K562 (cell line): Measurements from ENCODE around the gene EEF1AKMT1. TPM values are rescaled to one million over a fixed set of nuclear protein-coding genes. Genes with fewer than 3 reads are reported as not detected.

Experiments
- ATAC-seq: fragments of 200-7000 bp; cut with Tn5 transposase; 3 replicates; pipeline ENCODE4 v1.9.1; 2020; ENCODE audit warnings: moderate library complexity
- BruUV-seq: library from RNA; stranded (reverse); fragments of 400-500 nt; replicated peaks from 2 replicates; lab custom pipeline; 2021; lab: Mats Ljungman, UMichigan
- CTCF ChIA-PET: fragments of 300-600 bp; formaldehyde crosslinking; extraction: SDS; loops from one replicate; lab custom pipeline; 2021; ENCODE audit warnings: low intra/inter-chr PET ratio; lab: Yijun Ruan, JAX
- POLR2A ChIA-PET: fragments of 300-600, 350-650 bp; sonication (Branson Sonifier 250); formaldehyde crosslinking; extraction: SDS; loops from one replicate; lab custom pipeline; 2021; ENCODE audit warnings: antibody characterized with exemption, inconsistent platforms; lab: Yijun Ruan, JAX
- DNase-seq, 4 experiments: peaks; one replicate each; pipeline versions ENCODE4 v3.0.0 to v3.0.0-alpha.2; 2011 to 2018; ENCODE audit warnings: low spot score in 3 of 4, mixed read lengths in 3 of 4; ENCODE audit errors: extremely low read depth in 1 of 4
- FAIRE-seq: peaks from 2 replicates; lab custom pipeline; 2011; peaks lifted over from hg19 to GRCh38; lab: Jason Lieb, UNC
- H2AFZ ChIP-seq: 2 replicates; pipeline ENCODE4 v1.6.0; 2011; ENCODE audit warnings: low read depth, low read length, control low read depth, inconsistent platforms
- H3K27ac ChIP-seq: fragments of 200-600 bp; 3 replicates; pipeline ENCODE4 v1.8.0; 2011; ENCODE audit warnings: low read depth, mild to moderate bottlenecking, control low read depth, inconsistent platforms, low read length, moderate library complexity, mixed read lengths; ENCODE audit errors: extremely low read depth
- H3K27me3 ChIP-seq, 2 experiments: fragments of 300-600 bp in 1 of 2; 2 replicates in 1 of 2; 3 replicates in 1 of 2; pipeline versions ENCODE4 v1.6.0 to v1.8.0; 2011; ENCODE audit warnings: inconsistent platforms in 2 of 2, low read length in 2 of 2, mild to moderate bottlenecking in 1 of 2, mixed read lengths in 1 of 2, moderate library complexity in 1 of 2; ENCODE audit not compliant: control insufficient read depth in 2 of 2, insufficient read depth in 2 of 2
- H3K36me3 ChIP-seq: fragments of 300-600 bp; 3 replicates; pipeline ENCODE4 v1.8.0; 2011; ENCODE audit warnings: mild to moderate bottlenecking, low read length, inconsistent platforms; ENCODE audit not compliant: control insufficient read depth, insufficient read depth
- H3K4me1 ChIP-seq, 2 experiments: fragments of 200-600 bp in 1 of 2; replicated peaks in 1 of 2; 2 replicates in 1 of 2; 3 replicates in 1 of 2; pipeline versions ENCODE4 v1.5.1 to v1.8.0; 2011; ENCODE audit warnings: inconsistent platforms in 2 of 2, low read length in 2 of 2, mild to moderate bottlenecking in 1 of 2, mixed read lengths in 1 of 2, moderate library complexity in 1 of 2; ENCODE audit not compliant: control insufficient read depth in 2 of 2, insufficient read depth in 2 of 2
- H3K4me2 ChIP-seq: 2 replicates; pipeline ENCODE4 v1.6.1; 2011; ENCODE audit warnings: low read length, control low read depth, inconsistent platforms, mixed read lengths; ENCODE audit not compliant: insufficient read depth
- H3K4me3 ChIP-seq: fragments of 200-600 bp; sonication (generic), shearing (Covaris generic); 2 replicates; pipeline ENCODE4 v1.5.1; 2016; ENCODE audit warnings: control low read depth, inconsistent platforms
- H3K79me2 ChIP-seq: fragments of 200-600 bp; 3 replicates; pipeline ENCODE4 v1.8.0; 2011; ENCODE audit warnings: low read length, inconsistent platforms; ENCODE audit not compliant: control insufficient read depth, insufficient read depth
- H3K9ac ChIP-seq, 2 experiments: 2 replicates each; pipeline versions ENCODE4 v1.6.0 to v1.6.1; 2011; ENCODE audit warnings: low read depth in 2 of 2, low read length in 2 of 2, control low read depth in 1 of 2, inconsistent platforms in 1 of 2, mild to moderate bottlenecking in 1 of 2, mixed read lengths in 1 of 2; ENCODE audit not compliant: insufficient read depth in 1 of 2
- H3K9me1 ChIP-seq: one replicate; pipeline ENCODE4 v1.6.0; 2011; ENCODE audit warnings: inconsistent platforms, mild to moderate bottlenecking, low read length, moderate library complexity; ENCODE audit not compliant: control insufficient read depth, insufficient read depth
- H3K9me3 ChIP-seq: replicated peaks from 2 replicates; pipeline ENCODE4 v1.5.1; 2011; ENCODE audit warnings: low read depth, low read length, inconsistent platforms; ENCODE audit not compliant: control insufficient read depth, insufficient read depth
- H4K20me1 ChIP-seq: replicated peaks from 2 replicates; pipeline ENCODE4 v1.6.1; 2011; ENCODE audit warnings: low read length, inconsistent platforms, mixed read lengths; ENCODE audit not compliant: control insufficient read depth, insufficient read depth
- FOXA3 ChIP-seq, 2 experiments: fragments of 450-650 bp in 1 of 2; sonication (generic) in 1 of 2; formaldehyde crosslinking; IDR thresholded peaks in 1 of 2; conservative IDR thresholded peaks in 1 of 2; 2 replicates each; pipeline versions ENCODE4 v1.4.0 to v1.8.0; 2020 to 2022; ENCODE audit warnings: mild to moderate bottlenecking in 2 of 2, missing genetic modification reagents in 1 of 2
- KLF6 ChIP-seq: fragments of 250-450 bp; sonication (Bioruptor Pico); IDR thresholded peaks from 2 replicates; pipeline ENCODE4 v1.4.0; 2020; ENCODE audit warnings: mild to moderate bottlenecking, moderate library complexity, borderline replicate concordance
- MTF1 ChIP-seq: fragments of 250-450 bp; sonication (Bioruptor Pico); IDR thresholded peaks from 2 replicates; pipeline ENCODE4 v1.9.0; 2021; ENCODE audit warnings: moderate library complexity, mild to moderate bottlenecking, inconsistent platforms, borderline replicate concordance
- PHF8 ChIP-seq: fragments of 200-600 bp; sonication (generic); IDR thresholded peaks from 2 replicates; pipeline ENCODE4 v1.6.1; 2012; ENCODE audit warnings: mixed run types, mild to moderate bottlenecking, inconsistent platforms, low read length, moderate library complexity, borderline replicate concordance
- WGBS: fragments of 100-300 bp; shearing (Covaris generic); methylation state at CpG from one replicate; pipeline ENCODE4 v1.1.6; 2016; ENCODE audit warnings: low coverage, mixed read lengths; ENCODE audit not compliant: insufficient coverage; ENCODE audit errors: missing lambda C conversion rate; 5-methylcytosine and 5-hydroxymethylcytosine counted together
- in situ Hi-C: fragments of 300-500 bp; cut with MboI; formaldehyde crosslinking; loops from 4 replicates; pipeline ENCODE4 v1.15.0; 2018; ENCODE audit warnings: inconsistent platforms, mixed read lengths
- intact Hi-C: fragments of 100-400 bp; cut with micrococcal nuclease; formaldehyde crosslinking; loops from 2 replicates; pipeline ENCODE4 v1.14.2; 2022
- polyA plus RNA-seq, 8 experiments: library from polyadenylated mRNA; depleted of rRNA in 4 of 8; stranded (reverse) in 5 of 8; unstranded in 3 of 8; fragments of >200 nt; fragmentation: Nextera tagmentation in 2 of 8; fragmentation: Illumina TruSeq in 1 of 8; extraction: Ambion mirVana in 2 of 8; extraction: Trizol in 1 of 8; gene quantifications; 2 replicates each; pipeline versions ENCODE4 v1.2.1 to v1.2.3, GENCODE V29; 2011 to 2014; ENCODE audit warnings: inconsistent platforms in 1 of 8, missing spikeins in 1 of 8
- total RNA-seq, 7 experiments: library from RNA; depleted of rRNA in 6 of 7; stranded (reverse); fragments of >200 nt in 6 of 7; fragmentation: Illumina TruSeq in 2 of 7; extraction: Trizol in 2 of 7; gene quantifications; 2 replicates each; pipeline versions ENCODE4 v1.2.1 to v1.2.3, GENCODE V29; 2011 to 2021; ENCODE audit warnings: low replicate concordance in 1 of 7
- TF ChIP-seq, protein P1 (sequence below): fragments of 250-450 bp; sonication (Bioruptor Pico); IDR thresholded peaks from 2 replicates; pipeline ENCODE4 v1.8.0; 2022; ENCODE audit warnings: moderate library complexity, mild to moderate bottlenecking, inconsistent platforms

The EEF1AKMT1 gene
- total and polyA plus RNA-seq, 9 of the 15 experiments (the other 6 are each of a cell fraction or from before 2014, with no cell fraction given), result 5.3 to 36.3 (median 7.9) TPM

- no TSS peak for BruUV-seq
- no peaks in the 10 kb centered on the region for H3K9me1 ChIP-seq
- no peak overlapping the region for H2AFZ ChIP-seq
- H3K27ac ChIP-seq, result no peak overlapping the region
- ATAC-seq (no peak), FAIRE-seq (no peak), DNase-seq (no peak)
- in situ Hi-C loops, result no loop called here
- H3K4me1 ChIP-seq, result no peaks in the 10 kb centered on the region
- no peaks in the 10 kb centered on the region for H4K20me1 ChIP-seq
- TF ChIP-seq, protein P1, sequence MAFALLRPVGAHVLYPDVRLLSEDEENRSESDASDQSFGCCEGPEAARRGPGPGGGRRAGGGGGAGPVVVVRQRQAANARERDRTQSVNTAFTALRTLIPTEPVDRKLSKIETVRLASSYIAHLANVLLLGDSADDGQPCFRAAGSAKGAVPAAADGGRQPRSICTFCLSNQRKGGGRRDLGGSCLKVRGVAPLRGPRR (CRISPR knock-in tag), result no peak
- TF ChIP-seq MTF1 (CRISPR knock-in tag) (no peak), KLF6 (CRISPR knock-in tag) (no peak)
- peaks cover 56% of the 10 kb centered on the region; the same call in 2 of the 3 replicates for H3K36me3 ChIP-seq
- POLR2A ChIA-PET, result no interaction called here
- no peak overlapping the region for H3K4me3 ChIP-seq
- intact Hi-C loops, result no loop called here
- CTCF ChIA-PET, result no interaction called here
- H3K9me3 ChIP-seq, result no peaks in the 10 kb centered on the region
- 94% methylated on average over 6 of the region's 7 CpGs for WGBS
- peaks cover 11% of the 10 kb centered on the region for H3K79me2 ChIP-seq
- H3K4me2 ChIP-seq, result no peak overlapping the region
- H3K9ac ChIP-seq, result no peak overlapping the region
- no peaks in the 10 kb centered on the region for H3K27me3 ChIP-seq
These were observed 39.1 kb upstream of the EEF1AKMT1 start for GRCh38 chr13:20812890-20813289.

DNA sequence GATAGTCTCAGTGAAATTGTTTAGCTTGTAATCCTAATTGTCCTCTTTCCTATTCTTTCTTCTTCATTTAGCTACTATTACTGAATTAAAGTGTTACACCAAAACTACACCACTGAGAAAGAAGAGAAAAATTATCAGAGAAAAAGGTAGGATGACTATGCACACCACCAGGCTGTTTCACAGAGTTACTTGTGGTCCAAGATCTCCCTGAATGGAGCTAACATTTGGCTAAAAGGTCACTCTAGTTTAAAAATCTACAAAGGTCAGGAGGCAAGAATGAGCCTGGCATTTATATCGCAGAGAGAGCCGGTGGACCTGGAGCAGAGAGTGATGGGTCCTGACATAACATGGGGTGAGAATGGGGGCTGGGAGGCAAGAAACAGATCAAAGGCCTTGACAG lies 37.0 kb upstream of the EEF1AKMT1 start:
- Histone ChIP-seq H4K20me1 (no peaks in the 10 kb centered on the region), H3K4me2 (no peak overlapping the region), H3K4me1 (no peaks in the 10 kb centered on the region), H3K4me3 (no peak overlapping the region), H3K9me1 (no peaks in the 10 kb centered on the region), H3K36me3 (peaks cover 62% of the 10 kb centered on the region; the same call in 2 of the 3 replicates), H2AFZ (no peak overlapping the region), H3K9ac (no peak overlapping the region), H3K27me3 (no peaks in the 10 kb centered on the region), H3K79me2 (peaks cover 5% of the 10 kb centered on the region; the same call in 2 of the 3 replicates), H3K9me3 (no peaks in the 10 kb centered on the region), H3K27ac (no peak overlapping the region)
- in situ Hi-C loops, result no loop called here
- no TSS peak for BruUV-seq
- WGBS, result 91% methylated on average over 2 of the region's 2 CpGs
- POLR2A ChIA-PET, result no interaction called here
- CTCF ChIA-PET, result no interaction called here
- FAIRE-seq (no peak), ATAC-seq (no peak), DNase-seq (no peak)
- intact Hi-C loops, result no loop called here
- TF ChIP-seq PHF8 (no peak), FOXA3 (CRISPR knock-in tag; conservative IDR thresholded peaks at IDR 0.05 in 1 of 2, IDR thresholded peaks at IDR 0.05 in 1 of 2) (no peak)
